22Rv1 (cell line): Measurements from ENCODE around the gene INPP5A.

ENCODE experiments used
- CTCF ChIP-seq: fragments of 450-650 bp; IDR thresholded peaks from 2 replicates; pipeline ENCODE4 v1.5.1; 2017; ENCODE audit warnings: mild to moderate bottlenecking
- ZFX ChIP-seq: fragments of 450-650 bp; IDR thresholded peaks from 2 replicates; pipeline ENCODE4 v1.6.1; 2017; ENCODE audit warnings: antibody characterized with exemption, borderline replicate concordance

GRCh38 chr10:132492323-132493025 lies 45.1 kb upstream of the INPP5A start:
- no peak for TF ChIP-seq CTCF
- no peak for TF ChIP-seq ZFX
